Small intestine (tissue), 7 donors: Measurements from ENCODE around the gene CSF2. TPM values are rescaled to one million over a fixed set of nuclear protein-coding genes. Genes with fewer than 3 reads are reported as not detected.
"Not testable (repeated sequence)": the region's sequence is repeated elsewhere in the genome, so short reads cannot be mapped to it uniquely, and the experiment has no call there.

Experiments
- DNase-seq, 2 donors: peaks; one replicate each; pipeline versions ENCODE4 v3.0.0 to v3.0.0-alpha.2; 2013
- FAIRE-seq: peaks from 2 replicates; lab custom pipeline; 2012; peaks lifted over from hg19 to GRCh38; lab: Jason Lieb, UNC
- H3K27ac ChIP-seq, 3 donors: one replicate each; pipeline ENCODE4 v1.5.1; 2013; ENCODE audit warnings: low read length in 2 of 3, mild to moderate bottlenecking in 2 of 3, control low read depth in 1 of 3, inconsistent platforms in 1 of 3, low read depth in 1 of 3, moderate library complexity in 1 of 3
- H3K27me3 ChIP-seq, 3 donors: one replicate each; pipeline ENCODE4 v1.6.1; 2013; ENCODE audit warnings: low read length in 3 of 3, inconsistent platforms in 1 of 3; ENCODE audit not compliant: control insufficient read depth in 3 of 3, insufficient read depth in 3 of 3
- H3K36me3 ChIP-seq, 3 donors: one replicate each; pipeline ENCODE4 v1.6.1; 2013; ENCODE audit warnings: low read length in 3 of 3, inconsistent platforms in 1 of 3, low read depth in 1 of 3, mild to moderate bottlenecking in 1 of 3, moderate library complexity in 1 of 3; ENCODE audit not compliant: control insufficient read depth in 3 of 3, insufficient read depth in 2 of 3
- H3K4me1 ChIP-seq, 3 donors: one replicate each; pipeline ENCODE4 v1.6.1; 2013; ENCODE audit warnings: low read length in 2 of 3, inconsistent platforms in 1 of 3, low read depth in 1 of 3, mild to moderate bottlenecking in 1 of 3, moderate library complexity in 1 of 3; ENCODE audit not compliant: control insufficient read depth in 3 of 3, insufficient read depth in 2 of 3
- H3K4me3 ChIP-seq, 3 donors: one replicate each; pipeline ENCODE4 v1.5.1; 2013; ENCODE audit warnings: low read length in 3 of 3, control low read depth in 1 of 3, inconsistent platforms in 1 of 3, low read depth in 1 of 3, mild to moderate bottlenecking in 1 of 3, moderate library complexity in 1 of 3
- H3K9me3 ChIP-seq, 2 donors: one replicate each; pipeline ENCODE4 v1.6.1; 2013; ENCODE audit warnings: low read depth in 1 of 2, low read length in 1 of 2; ENCODE audit not compliant: control insufficient read depth in 2 of 2, insufficient read depth in 1 of 2
- WGBS, 3 donors: extraction: QIAGEN DNeasy Blood & Tissue Kit; methylation state at CpG; one replicate each; pipeline ENCODE4 v1.1.7; 2013; 5-methylcytosine and 5-hydroxymethylcytosine counted together
- polyA plus RNA-seq, 4 donors: library from polyadenylated mRNA; stranded (reverse) in 3 of 4; unstranded in 1 of 4; fragments of 200-250 nt in 3 of 4; fragments of 120-200 nt in 1 of 4; gene quantifications; one replicate each; pipeline versions ENCODE4 v1.2.1 to v1.2.3, GENCODE V29; 2013
- donor health status: healthy with polysubstance abuse.
- donor health status: control.
- donor health status: control.
- donor health status: Bipolar disorder and iron deficiency.
- donor health status: healthy.

The CSF2 gene
- polyA plus RNA-seq, 4 donors, result 0.25 TPM; not detected in 3

DNA sequence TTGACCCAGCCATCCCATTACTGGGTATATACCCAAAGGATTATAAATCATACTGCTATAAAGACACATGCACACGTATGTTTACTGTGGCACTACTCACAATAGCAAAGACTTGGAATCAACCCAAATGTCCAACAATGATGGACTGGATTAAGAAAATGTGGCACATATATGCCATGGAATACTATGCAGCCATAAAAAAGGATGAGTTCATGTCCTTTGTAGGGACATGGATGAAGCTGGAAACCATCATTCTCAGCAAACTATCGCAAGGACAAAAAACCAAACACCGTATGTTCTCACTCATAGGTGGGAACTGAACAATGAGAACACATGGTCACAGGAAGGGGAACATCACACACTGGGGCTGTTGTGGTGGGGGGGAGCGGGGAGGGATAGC lies 35.4 kb downstream of the CSF2 start:
- H3K4me1 ChIP-seq, H3K9me3 ChIP-seq, H3K27ac ChIP-seq, DNase-seq, H3K4me3 ChIP-seq, FAIRE-seq, H3K36me3 ChIP-seq, H3K27me3 ChIP-seq: not testable (repeated sequence)
- WGBS, 3 donors, result 85 to 92% (median 90%) methylated on average over 2 to 3 of the region's 4 CpGs

DNA sequence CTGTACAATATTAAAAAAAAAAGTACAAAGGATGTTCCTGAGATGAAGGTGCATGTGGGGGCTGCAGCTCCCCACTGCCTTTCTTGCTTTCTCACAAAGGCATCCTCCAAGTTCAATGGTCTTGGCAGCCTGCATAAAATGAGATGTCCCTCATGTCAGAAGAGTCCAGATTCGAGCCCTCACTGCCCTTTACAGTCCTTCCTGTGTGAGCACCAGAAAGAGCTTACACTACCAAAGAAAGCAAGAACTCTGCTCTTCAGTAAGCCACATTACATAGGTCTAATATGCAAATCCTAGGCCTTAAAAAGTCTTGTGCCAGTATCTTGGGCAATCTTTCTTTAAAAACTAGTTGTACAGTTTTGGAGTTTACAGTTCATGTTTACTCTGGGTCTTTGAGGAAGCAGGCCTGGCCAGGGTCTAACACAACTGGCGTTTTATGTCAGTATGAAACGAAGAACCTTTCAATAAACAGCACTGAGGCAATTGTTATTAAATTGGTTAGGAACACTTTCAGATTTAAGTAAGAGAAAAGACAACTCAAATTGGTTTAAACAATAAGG lies 36.0 kb downstream of the CSF2 start:
- no peaks in the 10 kb centered on the region for H3K4me1 ChIP-seq
- H3K9me3 ChIP-seq, result no peaks in the 10 kb centered on the region
- 54 to 57% (median 54%) methylated on average over 3 of the region's 3 CpGs for WGBS, 3 donors
- FAIRE-seq (no peak), DNase-seq (no peak)
- H3K27me3 ChIP-seq, result no peaks in the 10 kb centered on the region
- no peak overlapping the region for H3K4me3 ChIP-seq
- H3K27ac ChIP-seq, result no peak overlapping the region
- H3K36me3 ChIP-seq, result no peaks in the 10 kb centered on the region

DNA sequence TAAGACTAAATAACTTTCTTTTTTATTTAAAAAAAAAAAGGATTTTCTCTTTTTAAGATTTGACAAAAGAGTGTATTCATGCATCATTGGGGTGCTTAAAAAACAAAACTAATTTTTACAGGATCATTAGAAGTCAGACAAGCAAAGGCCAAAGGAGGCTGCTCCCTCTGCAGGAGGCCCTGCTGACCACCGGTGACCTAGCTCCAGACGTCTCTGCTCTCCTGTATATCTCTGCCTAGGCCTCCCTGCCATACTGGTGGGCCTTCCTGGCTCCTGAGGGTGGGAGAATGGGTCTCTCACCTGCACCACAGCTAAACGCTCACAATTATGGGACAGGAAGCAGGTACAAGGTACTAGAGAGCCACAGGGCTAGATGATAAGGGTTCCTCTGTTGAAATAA lies 36.6 kb downstream of the CSF2 start:
- DNase-seq (no peak), FAIRE-seq (no peak)
- no peak overlapping the region for H3K4me3 ChIP-seq
- H3K36me3 ChIP-seq, result no peaks in the 10 kb centered on the region
- H3K4me1 ChIP-seq, result no peaks in the 10 kb centered on the region
- no peaks in the 10 kb centered on the region for H3K9me3 ChIP-seq
- WGBS, 3 donors, result 59 to 70% (median 66%) methylated on average over 3 of the region's 3 CpGs
- no peaks in the 10 kb centered on the region for H3K27me3 ChIP-seq
- peak overlapping the region in 1 of 3 donors; percentile 19 for H3K27ac ChIP-seq

DNA sequence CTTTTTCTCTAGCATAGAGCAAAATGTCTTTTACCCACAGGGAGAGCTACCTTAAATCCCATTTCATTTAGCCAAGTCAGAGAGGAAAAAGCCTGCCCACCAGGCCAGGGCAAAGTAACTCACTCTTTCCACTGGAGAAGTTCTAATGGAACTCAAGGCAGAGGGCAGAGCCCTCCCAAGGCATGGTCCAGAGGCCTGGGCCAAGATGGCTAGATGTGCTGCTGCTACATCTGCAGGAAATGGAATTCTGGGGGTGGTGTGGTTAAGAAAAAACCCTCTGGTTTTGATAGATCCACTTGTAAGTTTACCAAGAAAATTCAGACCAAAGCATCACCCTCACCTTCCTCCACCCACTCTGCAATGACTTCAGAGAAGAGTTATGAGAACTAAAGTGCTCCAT lies 37.3 kb downstream of the CSF2 start:
- Histone ChIP-seq H3K36me3 (no peaks in the 10 kb centered on the region), H3K4me1 (no peaks in the 10 kb centered on the region), H3K4me3 (no peak overlapping the region), H3K9me3 (no peaks in the 10 kb centered on the region), H3K27ac (no peak overlapping the region), H3K27me3 (no peaks in the 10 kb centered on the region)
- no peak for FAIRE-seq
- no peak for DNase-seq

DNA sequence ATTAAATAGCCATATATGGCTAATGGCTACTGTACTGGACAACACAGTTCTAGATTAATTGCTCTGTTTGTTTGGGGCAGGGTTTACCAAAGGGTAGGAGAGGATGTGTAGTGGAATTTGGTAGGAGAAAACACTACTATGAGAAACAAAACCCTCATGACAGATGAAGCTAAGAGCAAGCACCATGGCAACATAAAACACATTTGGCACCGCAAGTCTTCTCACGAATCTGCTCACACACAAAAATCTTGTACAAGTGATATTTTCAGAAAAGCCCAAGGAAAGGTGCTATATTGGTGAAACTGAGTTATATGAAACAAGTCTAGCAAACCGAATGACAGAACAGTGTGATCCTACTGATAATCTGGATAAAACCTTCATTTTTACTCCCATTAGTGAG lies 38.5 kb downstream of the CSF2 start:
- no peak for DNase-seq
- 83 to 89% (median 86%) methylated on average over 3 of the region's 3 CpGs for WGBS, 3 donors
- no peak overlapping the region for H3K27ac ChIP-seq
- FAIRE-seq, result no peak
- no peaks in the 10 kb centered on the region for H3K9me3 ChIP-seq
- no peaks in the 10 kb centered on the region for H3K36me3 ChIP-seq
- H3K27me3 ChIP-seq, result no peaks in the 10 kb centered on the region
- H3K4me1 ChIP-seq, result no peaks in the 10 kb centered on the region
- H3K4me3 ChIP-seq, result no peak overlapping the region

DNA sequence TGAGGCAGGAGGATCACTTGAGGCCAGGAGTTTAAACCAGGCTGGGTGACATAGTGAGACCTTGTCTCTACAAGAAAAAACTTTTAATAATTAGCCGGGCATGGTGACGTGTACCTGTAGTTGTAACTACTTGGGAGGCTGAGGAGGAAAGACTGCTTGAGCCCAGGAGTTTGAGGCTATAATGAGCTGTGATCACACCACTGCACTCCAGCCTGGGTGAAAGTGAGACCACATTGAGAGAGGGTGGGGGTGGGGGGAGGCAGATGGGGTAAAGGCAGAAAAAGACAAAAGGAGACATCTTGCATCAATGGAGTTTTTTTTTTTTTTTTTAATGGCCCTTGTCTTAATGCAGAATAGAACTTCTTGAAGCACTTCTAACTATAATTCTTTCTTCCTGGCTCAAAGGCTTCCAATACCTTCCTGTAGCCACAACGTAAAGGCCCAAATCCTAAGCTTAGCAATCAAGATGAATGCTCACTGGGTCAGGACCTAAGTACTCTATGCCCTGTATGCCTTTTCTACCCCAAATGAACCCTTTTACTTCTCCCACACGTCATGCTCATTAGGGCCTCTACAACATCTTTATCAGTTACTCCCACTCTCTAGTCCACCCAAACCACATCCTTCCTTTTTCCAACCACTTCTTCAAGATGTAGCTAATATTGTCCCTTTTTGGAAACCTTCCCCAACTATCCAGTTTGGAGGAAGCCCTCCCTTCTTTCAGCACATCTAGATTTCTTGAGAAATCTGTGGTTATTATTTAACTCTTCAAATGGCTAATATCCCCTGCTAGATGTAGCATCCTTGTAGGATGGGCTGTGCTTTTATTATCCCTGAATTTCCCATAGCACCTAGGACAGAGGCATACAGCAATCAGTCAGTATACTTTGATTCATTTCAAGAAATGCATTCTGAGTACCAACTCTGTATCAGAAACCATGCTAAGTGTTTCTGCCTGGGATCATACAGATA lies 40.8 kb downstream of the CSF2 start:
- FAIRE-seq (no peak), DNase-seq (no peak)
- Histone ChIP-seq H3K27me3 (no peaks in the 10 kb centered on the region), H3K9me3 (no peaks in the 10 kb centered on the region), H3K4me3 (no peak overlapping the region), H3K27ac (no peak overlapping the region), H3K36me3 (no peaks in the 10 kb centered on the region), H3K4me1 (no peaks in the 10 kb centered on the region)
- 72 to 82% (median 75%) methylated on average over 4 of the region's 4 CpGs for WGBS, 3 donors

DNA sequence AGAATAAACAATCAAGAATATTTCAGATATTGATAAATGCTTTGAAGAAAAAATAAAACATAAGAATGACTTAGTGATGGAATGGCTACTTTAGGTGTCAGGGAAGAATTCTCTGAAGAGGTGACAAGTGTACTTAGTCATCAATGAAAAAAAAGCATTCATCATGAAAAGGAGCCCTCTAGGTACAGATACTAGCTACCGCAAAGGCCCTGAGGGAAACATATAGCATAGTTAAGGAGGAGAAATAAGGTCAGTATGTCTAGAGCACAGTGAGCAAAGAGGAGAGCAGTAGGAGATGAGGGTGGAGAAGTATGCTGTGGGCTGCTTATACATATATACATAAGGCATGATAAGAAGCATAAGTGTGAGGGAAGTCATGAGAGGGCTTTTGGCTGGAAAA lies 41.8 kb downstream of the CSF2 start:
- Histone ChIP-seq H3K9me3 (no peaks in the 10 kb centered on the region), H3K27me3 (no peaks in the 10 kb centered on the region), H3K4me3 (no peak overlapping the region), H3K27ac (no peak overlapping the region), H3K36me3 (no peaks in the 10 kb centered on the region), H3K4me1 (no peaks in the 10 kb centered on the region)
- DNase-seq (no peak), FAIRE-seq (no peak)
- 91 to 94% (median 94%) methylated on average over 1 of the region's 1 CpG for WGBS, 3 donors

DNA sequence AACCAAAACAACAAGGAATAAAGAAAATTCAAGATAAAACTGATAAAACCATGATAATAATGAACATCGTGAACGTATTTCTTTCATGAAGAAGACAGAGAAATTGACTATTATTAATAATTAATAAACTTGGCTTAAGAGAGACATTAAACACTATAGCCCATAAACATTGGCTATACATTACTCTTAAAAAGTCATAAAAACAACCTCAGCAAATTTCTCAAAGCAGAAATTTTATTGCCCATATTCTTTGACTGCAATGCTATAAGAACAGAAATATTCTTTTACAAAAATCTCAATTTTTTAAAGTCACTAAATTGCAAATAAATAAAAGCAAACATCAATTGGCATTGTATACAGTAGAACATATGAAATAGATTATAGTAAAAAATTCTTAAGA lies 42.5 kb downstream of the CSF2 start:
- WGBS, 3 donors, result 87 to 89% (median 88%) methylated on average over 2 of the region's 2 CpGs
- Histone ChIP-seq H3K27ac (no peak overlapping the region), H3K27me3 (no peaks in the 10 kb centered on the region), H3K36me3 (no peaks in the 10 kb centered on the region), H3K4me3 (no peak overlapping the region), H3K9me3 (no peaks in the 10 kb centered on the region), H3K4me1 (no peaks in the 10 kb centered on the region)
- no peak for FAIRE-seq
- no peak for DNase-seq
